Kidney (tissue), 14 donors: ENCODE data around the gene KRT35. TPM values are rescaled to one million over a fixed set of nuclear protein-coding genes. Genes with fewer than 3 reads are reported as not detected.

Experiments used
- DNase-seq, 5 donors: peaks; one replicate each; pipeline ENCODE4 v3.0.0-alpha.2; 2013 to 2020
- FAIRE-seq: peaks from 2 replicates; lab custom pipeline; 2012; peaks lifted over from hg19 to GRCh38; lab: Jason Lieb, UNC
- H3K27ac ChIP-seq, 2 donors: one replicate each; pipeline ENCODE4 v1.7.0; 2013; ENCODE audit warnings: low read depth in 2 of 2, low read length in 2 of 2, inconsistent platforms in 1 of 2
- H3K27me3 ChIP-seq: one replicate; pipeline ENCODE4 v1.7.1; 2013; ENCODE audit warnings: low read length, inconsistent platforms; ENCODE audit not compliant: control insufficient read depth, insufficient read depth
- H3K36me3 ChIP-seq, 3 donors: one replicate each; pipeline versions ENCODE4 v1.7.0 to v1.7.1; 2013; ENCODE audit warnings: low read length in 3 of 3, control low read depth in 1 of 3, inconsistent platforms in 1 of 3; ENCODE audit not compliant: insufficient read depth in 3 of 3, control insufficient read depth in 2 of 3
- H3K4me1 ChIP-seq, 3 donors: one replicate each; pipeline versions ENCODE4 v1.7.0 to v1.7.1; 2013; ENCODE audit warnings: low read length in 3 of 3, inconsistent platforms in 1 of 3, low read depth in 1 of 3; ENCODE audit not compliant: control insufficient read depth in 2 of 3, insufficient read depth in 2 of 3
- H3K4me3 ChIP-seq, 3 donors: one replicate each; pipeline versions ENCODE4 v1.7.0 to v1.8.1; 2013; ENCODE audit warnings: low read length in 3 of 3, control low read depth in 1 of 3, inconsistent platforms in 1 of 3
- H3K9ac ChIP-seq, 3 donors: one replicate each; pipeline versions ENCODE4 v1.7.0 to v1.7.1; 2013; ENCODE audit warnings: low read length in 3 of 3, control low read depth in 1 of 3, inconsistent platforms in 1 of 3
- H3K9me3 ChIP-seq, 3 donors: one replicate each; pipeline versions ENCODE4 v1.7.0 to v1.7.1; 2013; ENCODE audit warnings: low read length in 3 of 3, control low read depth in 1 of 3, inconsistent platforms in 1 of 3; ENCODE audit not compliant: control insufficient read depth in 2 of 3, insufficient read depth in 1 of 3
- intact Hi-C: fragments of 100-400 bp; cut with DNase I; formaldehyde crosslinking; loops from one replicate; pipeline ENCODE4 v1.11.1; 2022
- polyA plus RNA-seq: library from polyadenylated mRNA; stranded (reverse); fragments of 350-450 nt; fragmentation: Illumina TruSeq; extraction: RNeasy Lipid Tissue Mini Kit (QIAGEN cat#74804); gene quantifications from one replicate; pipeline ENCODE4 v1.2.3, GENCODE V29; 2014; ENCODE audit warnings: low read depth, low replicate concordance; ENCODE audit not compliant: insufficient read depth
- total RNA-seq: library from RNA; stranded (reverse); fragmentation: NEBNext Ultra II Directional; extraction: Animal tissue kit (Norgen Biotek cat#: 25700); gene quantifications from one replicate; pipeline ENCODE4 v1.2.1, GENCODE V29; 2021
- TF ChIP-seq, protein P1 (sequence below): IDR thresholded peaks from 3 replicates; pipeline ENCODE4 v1.5.1; 2012; ENCODE audit warnings: mild to moderate bottlenecking, moderate library complexity, borderline replicate concordance; ENCODE audit not compliant: insufficient read depth; ENCODE audit errors: extremely low read depth
- donor health status: control.
- donor health status: control.
- donor health status: control.
- donor health status: control.
- donor health status: control.
- donor health status: DM: yes; HTN: yes; CAD: no.
- donor health status: Normal renal cell carcinoma (clear cell type).

KRT35 gene
- total and polyA plus RNA-seq, 2 donors from 2014 or later: not detected

DNA sequence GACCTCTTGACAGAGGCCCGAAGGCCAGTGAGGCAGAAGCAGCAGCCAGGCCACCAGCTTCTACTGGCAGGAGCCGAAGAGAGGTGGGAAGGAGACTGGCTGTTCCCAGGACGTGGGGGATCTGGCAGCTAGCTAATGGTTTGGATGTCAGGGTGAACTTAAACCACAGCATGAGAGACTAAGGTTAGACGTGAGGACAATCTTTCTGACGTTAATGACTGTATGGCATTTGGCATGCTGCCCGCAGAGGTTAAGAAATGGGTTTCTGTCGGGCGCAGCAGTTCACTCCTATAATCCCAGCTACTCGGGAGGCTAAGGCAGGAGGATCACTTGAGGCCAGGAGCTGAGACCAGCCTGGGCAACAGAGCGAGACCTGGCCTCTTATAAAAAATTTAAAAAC, 30.8 kb upstream of the KRT35 start:
- Histone ChIP-seq H3K27ac (no peak overlapping the region), H3K4me1 (no peaks in the 10 kb centered on the region), H3K4me3 (no peak overlapping the region), H3K36me3 (no peaks in the 10 kb centered on the region), H3K9me3 (no peaks in the 10 kb centered on the region), H3K27me3 (no peaks in the 10 kb centered on the region), H3K9ac (no peak overlapping the region)
- TF ChIP-seq, protein P1, sequence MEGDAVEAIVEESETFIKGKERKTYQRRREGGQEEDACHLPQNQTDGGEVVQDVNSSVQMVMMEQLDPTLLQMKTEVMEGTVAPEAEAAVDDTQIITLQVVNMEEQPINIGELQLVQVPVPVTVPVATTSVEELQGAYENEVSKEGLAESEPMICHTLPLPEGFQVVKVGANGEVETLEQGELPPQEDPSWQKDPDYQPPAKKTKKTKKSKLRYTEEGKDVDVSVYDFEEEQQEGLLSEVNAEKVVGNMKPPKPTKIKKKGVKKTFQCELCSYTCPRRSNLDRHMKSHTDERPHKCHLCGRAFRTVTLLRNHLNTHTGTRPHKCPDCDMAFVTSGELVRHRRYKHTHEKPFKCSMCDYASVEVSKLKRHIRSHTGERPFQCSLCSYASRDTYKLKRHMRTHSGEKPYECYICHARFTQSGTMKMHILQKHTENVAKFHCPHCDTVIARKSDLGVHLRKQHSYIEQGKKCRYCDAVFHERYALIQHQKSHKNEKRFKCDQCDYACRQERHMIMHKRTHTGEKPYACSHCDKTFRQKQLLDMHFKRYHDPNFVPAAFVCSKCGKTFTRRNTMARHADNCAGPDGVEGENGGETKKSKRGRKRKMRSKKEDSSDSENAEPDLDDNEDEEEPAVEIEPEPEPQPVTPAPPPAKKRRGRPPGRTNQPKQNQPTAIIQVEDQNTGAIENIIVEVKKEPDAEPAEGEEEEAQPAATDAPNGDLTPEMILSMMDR: no peak
- intact Hi-C loops: no loop called here
- DNase-seq (no peak), FAIRE-seq (no peak)

DNA sequence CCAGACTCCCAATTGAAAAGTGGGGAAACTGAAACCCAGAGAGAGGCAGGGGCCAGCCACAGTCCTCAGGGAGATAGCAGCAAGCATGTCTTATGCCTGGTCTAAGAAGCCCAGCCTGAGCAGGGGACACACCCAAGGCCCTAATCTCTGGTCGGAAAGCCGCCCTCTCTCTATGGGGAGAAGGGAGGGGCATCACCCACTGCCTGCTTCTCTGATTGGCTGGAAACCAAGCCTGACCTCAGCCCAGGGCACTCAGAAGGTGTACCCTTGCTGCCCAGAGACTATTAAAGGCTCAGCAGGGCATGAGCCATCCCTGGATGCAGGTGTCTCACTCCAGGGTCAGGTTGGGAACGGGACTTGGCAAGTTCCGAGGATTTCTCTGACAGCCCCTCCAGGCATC, 30.2 kb upstream of the KRT35 start:
- TF ChIP-seq, protein P1: no peak
- no peak for DNase-seq
- Histone ChIP-seq H3K4me3 (no peak overlapping the region), H3K36me3 (no peaks in the 10 kb centered on the region), H3K27ac (no peak overlapping the region), H3K9ac (no peak overlapping the region), H3K4me1 (peaks cover 0 to 4% (median 0%) of the 10 kb centered on the region in 3 donors), H3K9me3 (no peaks in the 10 kb centered on the region), H3K27me3 (no peaks in the 10 kb centered on the region)
- intact Hi-C loops: no loop called here
- no peak for FAIRE-seq

DNA sequence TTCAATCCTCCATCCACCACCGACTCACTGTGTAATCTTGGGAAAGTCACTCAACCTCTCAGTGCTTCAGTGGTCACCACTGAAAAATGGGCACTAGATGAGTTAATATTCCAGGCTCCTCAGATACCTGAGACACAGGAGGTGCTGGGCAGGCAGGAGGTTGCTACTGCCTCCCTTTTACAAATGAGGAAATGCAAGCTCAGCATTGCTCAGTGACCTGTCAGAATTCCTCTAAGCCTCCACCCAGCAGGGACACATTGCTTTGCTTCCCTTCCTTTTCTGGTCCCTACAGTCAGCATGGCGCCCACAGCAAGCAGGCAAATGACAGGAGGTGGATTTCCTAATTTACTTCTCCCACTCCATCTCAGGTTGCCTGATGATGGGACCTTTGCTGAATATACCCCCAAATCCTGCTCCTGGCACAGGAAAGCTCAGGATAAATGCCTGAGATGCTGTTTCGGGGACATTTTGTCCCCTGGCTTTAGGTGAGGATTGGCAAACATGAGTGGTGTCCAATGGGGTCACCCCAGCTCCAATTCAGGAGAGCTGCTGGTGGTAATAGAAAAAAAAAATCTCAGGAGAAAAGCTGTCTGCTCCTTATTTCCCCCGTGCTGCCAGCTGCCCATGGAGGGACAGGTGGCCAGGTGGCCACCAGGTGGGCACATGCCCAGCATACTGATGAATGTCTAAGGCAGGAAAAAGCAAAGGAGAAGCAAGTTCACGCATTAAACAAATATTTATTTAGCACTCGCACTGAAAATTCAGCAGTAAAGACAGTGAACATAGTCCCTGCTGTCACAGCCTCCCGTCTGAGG, 29.5 kb upstream of the KRT35 start:
- no peak overlapping the region for H3K9ac ChIP-seq
- DNase-seq: peak in 1 of 5 donors; percentile 49
- H3K4me1 ChIP-seq: peaks cover 0 to 4% (median 0%) of the 10 kb centered on the region in 3 donors
- H3K4me3 ChIP-seq: no peak overlapping the region
- intact Hi-C loops: no loop called here
- no peaks in the 10 kb centered on the region for H3K27me3 ChIP-seq
- H3K9me3 ChIP-seq: no peaks in the 10 kb centered on the region
- TF ChIP-seq, protein P1: no peak
- H3K27ac ChIP-seq: no peak overlapping the region
- FAIRE-seq: no peak
- no peaks in the 10 kb centered on the region for H3K36me3 ChIP-seq
